T-cell (primary cell): ENCODE data around the gene ANXA10. TPM values are rescaled to one million over a fixed set of nuclear protein-coding genes. Genes with fewer than 3 reads are reported as not detected.
"Not testable (repeated sequence)": the region's sequence is repeated elsewhere in the genome, so short reads cannot be mapped to it uniquely, and the experiment has no call there.

Experiments
- ATAC-seq, 4 experiments: fragments of 200-7000 bp in 3 of 4; fragments of 150-1000 bp in 1 of 4; cut with Tn5 transposase; replicated peaks in 1 of 4; 1 replicate in 3 of 4; 2 replicates in 1 of 4; pipeline ENCODE4 v1.10.0; 2021; ENCODE audit warnings: moderate library complexity in 3 of 4, mild to moderate bottlenecking in 2 of 4, moderate number of reproducible peaks in 1 of 4
- CTCF ChIA-PET, 2 donors: fragments of 300-600 bp; sonication (Branson Sonifier 250); formaldehyde crosslinking; loops; one replicate each; lab custom pipeline; 2022; ENCODE audit warnings: antibody characterized with exemption in 2 of 2; lab: Charles Lee
- POLR2A ChIA-PET, 2 donors: fragments of 300-600 bp; sonication (Branson Sonifier 250); formaldehyde crosslinking; loops; one replicate each; lab custom pipeline; 2022; ENCODE audit warnings: antibody characterized with exemption in 2 of 2; lab: Charles Lee
- DNase-seq, 35 experiments: peaks; one replicate each; pipeline versions ENCODE4 v3.0.0 to v3.0.0-alpha.2; 2013 to 2023
- H3K27ac ChIP-seq: one replicate; pipeline ENCODE4 v1.5.1; 2013; ENCODE audit warnings: low read length
- H3K27me3 ChIP-seq, 2 experiments: replicated peaks in 1 of 2; 1 replicate in 1 of 2; 2 replicates in 1 of 2; pipeline versions ENCODE4 v1.6.1 to v1.7.0; 2013; ENCODE audit warnings: low read length in 1 of 2, mixed read lengths in 1 of 2; ENCODE audit not compliant: control insufficient read depth in 2 of 2, insufficient read depth in 2 of 2; ENCODE audit errors: extremely low read depth in 1 of 2
- H3K36me3 ChIP-seq, 2 donors: 1 replicate in 1 of 2; 2 replicates in 1 of 2; pipeline versions ENCODE4 v1.6.1 to v1.7.0; 2013; ENCODE audit warnings: low read length in 1 of 2; ENCODE audit not compliant: control insufficient read depth in 2 of 2, insufficient read depth in 1 of 2; ENCODE audit errors: extremely low read depth in 1 of 2
- H3K4me1 ChIP-seq, 2 experiments: 1 replicate in 1 of 2; 2 replicates in 1 of 2; pipeline versions ENCODE4 v1.6.1 to v1.7.0; 2013; ENCODE audit warnings: low read length in 2 of 2, mixed read lengths in 1 of 2; ENCODE audit not compliant: insufficient read depth in 2 of 2, control insufficient read depth in 1 of 2; ENCODE audit errors: extremely low read depth in 1 of 2
- H3K4me3 ChIP-seq, 2 donors: 1 replicate in 1 of 2; 2 replicates in 1 of 2; pipeline versions ENCODE4 v1.5.1 to v1.7.0; 2013; ENCODE audit warnings: mild to moderate bottlenecking in 2 of 2, low read length in 1 of 2, moderate library complexity in 1 of 2; ENCODE audit not compliant: control insufficient read depth in 1 of 2; ENCODE audit errors: extremely low read depth in 1 of 2
- H3K9me3 ChIP-seq: 2 replicates; pipeline ENCODE4 v1.7.0; 2013
- H3K27ac Mint-ChIP-seq, 2 donors: one replicate each; pipeline ENCODE4 v1.8.0; 2020 to 2021; ENCODE audit warnings: mild to moderate bottlenecking in 2 of 2, mixed read lengths in 2 of 2
- H3K27me3 Mint-ChIP-seq, 2 donors: one replicate each; pipeline ENCODE4 v1.8.0; 2021 to 2022; ENCODE audit warnings: mixed read lengths in 2 of 2
- H3K36me3 Mint-ChIP-seq: one replicate; pipeline ENCODE4 v1.8.0; 2021; ENCODE audit warnings: mixed read lengths
- H3K4me1 Mint-ChIP-seq, 3 donors: one replicate each; pipeline ENCODE4 v1.8.0; 2020 to 2022; ENCODE audit warnings: mixed read lengths in 3 of 3, mild to moderate bottlenecking in 1 of 3
- H3K4me3 Mint-ChIP-seq, 3 donors: one replicate each; pipeline ENCODE4 v1.8.0; 2020 to 2022; ENCODE audit warnings: mild to moderate bottlenecking in 3 of 3, mixed read lengths in 3 of 3, moderate library complexity in 3 of 3
- H3K9me3 Mint-ChIP-seq, 3 donors: one replicate each; pipeline ENCODE4 v1.8.0; 2020 to 2022; ENCODE audit warnings: mixed read lengths in 3 of 3
- WGBS: methylation state at CpG from one replicate; pipeline ENCODE4 v1.1.5; 2013; ENCODE audit warnings: missing lambda C conversion rate; ENCODE audit not compliant: insufficient coverage; 5-methylcytosine and 5-hydroxymethylcytosine counted together
- total RNA-seq, 35 experiments: library from RNA in 6 of 35; stranded (reverse) in 6 of 35; fragments of 120-200 nt in 1 of 35; gene quantifications; one replicate each; pipeline versions ENCODE4 v1.2.1 to v1.2.4 and lab custom pipeline; 2013 to 2026

Gene ANXA10
- total RNA-seq, 5 donors from 2014 or later (not counting 1 experiment from before 2014, with no cell fraction given) = not detected

- Mint-ChIP-seq H3K9me3 (peaks cover 0 to 5% (median 3%) of the 10 kb centered on the region in 3 donors), H3K27me3 (no peaks in the 10 kb centered on the region), H3K4me1 (no peaks in the 10 kb centered on the region), H3K27ac (no peak overlapping the region), H3K36me3 (no peaks in the 10 kb centered on the region), H3K4me3 (no peak overlapping the region)
- H3K27ac ChIP-seq = no peak overlapping the region
- no peaks in the 10 kb centered on the region for H3K9me3 ChIP-seq
- ATAC-seq (no peak), DNase-seq (no peak)
- H3K4me3 ChIP-seq = no peak overlapping the region
- H3K36me3 ChIP-seq = no peaks in the 10 kb centered on the region
- POLR2A ChIA-PET = no interaction called here
- no peaks in the 10 kb centered on the region for H3K4me1 ChIP-seq
- H3K27me3 ChIP-seq = no peaks in the 10 kb centered on the region
- WGBS = 67% methylated on average over 1 of the region's 3 CpGs
- CTCF ChIA-PET = no interaction called here
Observed at GRCh38 chr4:168102403-168102802, 10.1 kb downstream of the ANXA10 start.

- H3K27me3 Mint-ChIP-seq = no peaks in the 10 kb centered on the region
- H3K36me3 ChIP-seq = no peaks in the 10 kb centered on the region
- no peaks in the 10 kb centered on the region for H3K9me3 Mint-ChIP-seq
- ChIA-PET CTCF (no interaction called here), POLR2A (no interaction called here)
- H3K9me3 ChIP-seq = no peaks in the 10 kb centered on the region
- no peaks in the 10 kb centered on the region for H3K36me3 Mint-ChIP-seq
- H3K4me1 Mint-ChIP-seq = no peaks in the 10 kb centered on the region
- H3K4me1 ChIP-seq = no peaks in the 10 kb centered on the region
- no peak overlapping the region for H3K4me3 ChIP-seq
- DNase-seq = no peak
- no peak for ATAC-seq
- no peak overlapping the region for H3K27ac ChIP-seq
- H3K4me3 Mint-ChIP-seq = no peak overlapping the region
- H3K27me3 ChIP-seq = no peaks in the 10 kb centered on the region
- H3K27ac Mint-ChIP-seq = no peak overlapping the region
Observed at GRCh38 chr4:168109527-168109926, 17.2 kb downstream of the ANXA10 start.

GRCh38 chr4:168113059-168113458, 20.7 kb downstream of the ANXA10 start:
- ATAC-seq, H3K4me3 ChIP-seq, H3K27ac Mint-ChIP-seq, H3K9me3 ChIP-seq, H3K4me1 Mint-ChIP-seq, H3K4me1 ChIP-seq, H3K27ac ChIP-seq, H3K36me3 ChIP-seq, H3K36me3 Mint-ChIP-seq, H3K27me3 Mint-ChIP-seq, H3K27me3 ChIP-seq, CTCF ChIA-PET, POLR2A ChIA-PET, H3K9me3 Mint-ChIP-seq, DNase-seq, H3K4me3 Mint-ChIP-seq: not testable (repeated sequence)
- WGBS = no CpG with 5 or more reads among the region's 1 CpG

DNA sequence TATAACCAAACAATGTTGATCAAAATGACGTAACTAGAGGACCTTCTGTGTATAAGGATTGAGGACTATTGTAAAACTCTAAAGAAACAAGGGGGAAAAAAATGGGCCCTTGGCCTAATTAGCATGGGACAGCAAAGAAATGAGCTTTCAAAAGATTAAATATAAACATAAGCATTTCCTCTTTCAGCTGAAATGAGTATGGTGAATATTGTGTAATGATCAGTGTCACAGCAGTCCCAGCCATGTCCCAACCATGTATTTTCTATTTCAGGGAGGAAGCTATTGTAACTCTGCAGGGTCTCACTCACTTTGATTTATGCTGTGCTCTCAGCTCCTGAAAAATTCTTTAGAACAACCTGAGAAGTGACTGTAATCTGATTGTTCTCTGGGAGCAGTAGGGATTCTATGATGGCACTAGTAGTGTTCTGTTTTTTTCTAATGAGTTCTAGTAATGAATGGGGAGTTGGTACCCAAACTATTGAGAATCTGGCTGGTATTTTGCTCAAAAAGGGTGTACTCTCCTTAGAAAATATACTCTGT, 25.8 kb downstream of the ANXA10 start:
- Mint-ChIP-seq H3K4me1 (no peaks in the 10 kb centered on the region), H3K36me3 (no peaks in the 10 kb centered on the region), H3K27me3 (peaks cover 0 to 7% of the 10 kb centered on the region in 2 donors), H3K27ac (no peak overlapping the region), H3K9me3 (no peaks in the 10 kb centered on the region), H3K4me3 (no peak overlapping the region)
- Histone ChIP-seq H3K27ac (no peak overlapping the region), H3K4me3 (no peak overlapping the region), H3K4me1 (no peaks in the 10 kb centered on the region), H3K36me3 (no peaks in the 10 kb centered on the region), H3K9me3 (no peaks in the 10 kb centered on the region), H3K27me3 (no peaks in the 10 kb centered on the region)
- ChIA-PET POLR2A (interaction anchor here in 1 of 2 donors (0.5 kb wide), 1 partner anchor 1099 kb away, joined by 4 read pairs; no protein-coding TSS in a partner anchor), CTCF (no interaction called here)
- no peak for DNase-seq
- no CpG with 5 or more reads among the region's 1 CpG for WGBS
- ATAC-seq = no peak

DNA sequence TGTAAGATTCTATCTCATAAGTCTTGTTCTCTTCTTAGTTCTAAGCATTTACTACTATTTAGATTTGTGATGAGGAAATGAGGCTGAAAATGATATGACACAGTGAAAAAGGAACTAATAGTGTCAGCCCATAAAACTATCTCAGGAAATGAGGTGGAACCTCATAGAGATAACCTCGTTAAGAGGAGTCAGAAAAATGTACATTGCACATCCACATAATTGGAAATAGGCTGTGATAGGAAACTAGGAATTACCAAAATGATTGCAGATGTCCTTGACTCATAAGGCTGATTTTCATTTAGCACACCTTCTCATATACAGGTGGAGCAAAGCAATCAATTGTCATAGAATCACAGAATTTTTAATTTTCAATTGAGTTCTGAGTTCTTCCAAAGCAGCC, 26.8 kb downstream of the ANXA10 start:
- no peaks in the 10 kb centered on the region for H3K36me3 Mint-ChIP-seq
- no peaks in the 10 kb centered on the region for H3K9me3 Mint-ChIP-seq
- Histone ChIP-seq H3K4me1 (no peaks in the 10 kb centered on the region), H3K4me3 (no peak overlapping the region), H3K27me3 (no peaks in the 10 kb centered on the region), H3K9me3 (no peaks in the 10 kb centered on the region), H3K27ac (no peak overlapping the region), H3K36me3 (no peaks in the 10 kb centered on the region)
- DNase-seq = no peak
- WGBS = no CpG with 5 or more reads among the region's 1 CpG
- CTCF ChIA-PET = no interaction called here
- no peaks in the 10 kb centered on the region for H3K4me1 Mint-ChIP-seq
- peaks cover 0 to 7% of the 10 kb centered on the region in 2 donors for H3K27me3 Mint-ChIP-seq
- ATAC-seq = no peak
- no peak overlapping the region for H3K27ac Mint-ChIP-seq
- H3K4me3 Mint-ChIP-seq = no peak overlapping the region
- POLR2A ChIA-PET = no interaction called here

DNA sequence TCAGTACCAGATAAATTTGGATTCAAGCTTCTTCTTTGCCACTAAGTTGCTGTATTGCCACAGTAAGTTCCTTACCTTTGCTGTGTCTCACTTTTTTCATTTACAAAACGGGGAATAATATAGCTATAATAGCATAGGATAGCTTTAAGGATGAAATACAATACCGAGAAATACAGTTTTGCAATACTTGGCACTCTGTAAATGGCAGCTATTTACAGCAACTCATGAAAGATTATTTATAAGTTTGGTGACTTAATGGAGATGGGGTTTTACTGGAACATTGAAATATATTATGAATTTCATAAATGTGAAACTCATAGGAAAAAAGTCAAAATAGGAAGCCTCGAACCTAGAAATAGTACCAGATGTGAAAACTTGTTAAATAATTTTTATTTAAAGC, 27.6 kb downstream of the ANXA10 start:
- Histone ChIP-seq H3K4me3 (no peak overlapping the region), H3K27me3 (no peaks in the 10 kb centered on the region), H3K36me3 (no peaks in the 10 kb centered on the region), H3K4me1 (no peaks in the 10 kb centered on the region), H3K27ac (no peak overlapping the region), H3K9me3 (no peaks in the 10 kb centered on the region)
- Mint-ChIP-seq H3K9me3 (no peaks in the 10 kb centered on the region), H3K36me3 (no peaks in the 10 kb centered on the region), H3K4me1 (no peaks in the 10 kb centered on the region), H3K27ac (no peak overlapping the region), H3K4me3 (no peak overlapping the region), H3K27me3 (peaks cover 0 to 7% of the 10 kb centered on the region in 2 donors)
- WGBS = no CpG with 5 or more reads among the region's 3 CpGs
- DNase-seq = no peak
- CTCF ChIA-PET = no interaction called here
- POLR2A ChIA-PET = no interaction called here
- ATAC-seq = no peak

DNA sequence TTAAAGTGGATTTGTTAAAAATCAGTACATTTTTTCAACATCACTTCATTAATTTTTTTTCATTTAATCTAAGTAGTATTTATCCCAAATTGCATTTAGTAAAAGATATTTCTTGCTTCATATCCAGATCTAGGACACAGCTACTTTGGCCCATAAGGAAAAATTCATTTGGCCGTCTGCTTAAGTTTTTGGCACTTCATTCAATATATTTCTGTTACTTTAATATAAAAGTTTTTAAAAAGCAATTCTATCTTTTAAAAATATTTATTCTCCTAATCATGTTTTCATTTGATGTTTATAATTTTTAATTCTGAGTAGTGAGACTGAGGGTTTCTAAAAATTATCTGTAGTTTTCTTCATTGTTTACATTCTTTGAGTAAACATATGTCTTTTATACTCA, 28.5 kb downstream of the ANXA10 start:
- no CpG with 5 or more reads among the region's 1 CpG for WGBS

More for the DNA sequence above, 28.5 kb downstream of the ANXA10 start:
- Histone ChIP-seq H3K27me3 (no peaks in the 10 kb centered on the region), H3K9me3 (no peaks in the 10 kb centered on the region), H3K4me1 (no peaks in the 10 kb centered on the region), H3K4me3 (no peak overlapping the region), H3K27ac (no peak overlapping the region), H3K36me3 (no peaks in the 10 kb centered on the region)
- ATAC-seq (no peak), DNase-seq (no peak)
- Mint-ChIP-seq H3K4me3 (no peak overlapping the region), H3K36me3 (no peaks in the 10 kb centered on the region), H3K9me3 (no peaks in the 10 kb centered on the region), H3K27me3 (peaks cover 0 to 3% of the 10 kb centered on the region in 2 donors), H3K27ac (no peak overlapping the region), H3K4me1 (no peaks in the 10 kb centered on the region)
- ChIA-PET POLR2A (no interaction called here), CTCF (no interaction called here)
